ENCODE measurements around the gene EFHC2.

DNA sequence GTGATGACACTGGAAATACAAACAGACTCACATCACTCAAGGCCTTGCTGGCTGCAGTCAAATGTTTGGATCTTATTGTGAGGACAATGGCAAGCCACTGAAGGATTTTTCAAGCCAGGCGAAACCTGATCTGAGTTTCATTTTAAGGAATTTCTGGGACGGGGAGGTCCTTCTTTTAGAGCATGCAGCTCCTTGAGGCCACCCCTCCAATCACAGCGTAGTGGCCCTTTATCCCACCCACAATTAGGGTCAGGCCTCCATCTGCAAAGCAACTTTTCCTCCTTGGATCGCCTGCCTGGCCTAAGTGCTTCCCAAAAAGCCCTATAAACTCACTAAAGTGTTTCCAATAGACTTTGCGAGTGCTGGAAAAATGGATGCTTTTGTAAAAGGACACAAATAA is 115.5 kb downstream of the EFHC2 start:
- TF ChIP-seq, protein P1, sequence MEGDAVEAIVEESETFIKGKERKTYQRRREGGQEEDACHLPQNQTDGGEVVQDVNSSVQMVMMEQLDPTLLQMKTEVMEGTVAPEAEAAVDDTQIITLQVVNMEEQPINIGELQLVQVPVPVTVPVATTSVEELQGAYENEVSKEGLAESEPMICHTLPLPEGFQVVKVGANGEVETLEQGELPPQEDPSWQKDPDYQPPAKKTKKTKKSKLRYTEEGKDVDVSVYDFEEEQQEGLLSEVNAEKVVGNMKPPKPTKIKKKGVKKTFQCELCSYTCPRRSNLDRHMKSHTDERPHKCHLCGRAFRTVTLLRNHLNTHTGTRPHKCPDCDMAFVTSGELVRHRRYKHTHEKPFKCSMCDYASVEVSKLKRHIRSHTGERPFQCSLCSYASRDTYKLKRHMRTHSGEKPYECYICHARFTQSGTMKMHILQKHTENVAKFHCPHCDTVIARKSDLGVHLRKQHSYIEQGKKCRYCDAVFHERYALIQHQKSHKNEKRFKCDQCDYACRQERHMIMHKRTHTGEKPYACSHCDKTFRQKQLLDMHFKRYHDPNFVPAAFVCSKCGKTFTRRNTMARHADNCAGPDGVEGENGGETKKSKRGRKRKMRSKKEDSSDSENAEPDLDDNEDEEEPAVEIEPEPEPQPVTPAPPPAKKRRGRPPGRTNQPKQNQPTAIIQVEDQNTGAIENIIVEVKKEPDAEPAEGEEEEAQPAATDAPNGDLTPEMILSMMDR (IDR thresholded peaks at IDR 0.05): no peak
- TF ChIP-seq POLR2A (IDR thresholded peaks at IDR 0.05) (no peak), EP300 (IDR thresholded peaks at IDR 0.05) (no peak)

Data from suprapubic skin (tissue), 3 donors.